Hypothalamus (tissue), 51 donors: Measurements from ENCODE around the gene LIMS2.

Source experiments
- DNase-seq, 51 donors: peaks; one replicate each; lab custom pipeline; 2025; lab: John Stamatoyannopoulos, UW

Gene LIMS2

GRCh38 chr2:127589841-127590240 lies 85.5 kb downstream of the LIMS2 start:
- no peak for DNase-seq

GRCh38 chr2:127589358-127589757 lies 86.0 kb downstream of the LIMS2 start:
- DNase-seq, result no peak
